DND-41 (cell line): ENCODE data around the gene RNF225.
A peak's percentile ranks its signal among the peaks of the same experiment; 100 is the strongest.

Experiments used
- ATAC-seq: fragments of 200-7000 bp; cut with Tn5 transposase; 3 replicates; pipeline ENCODE4 v1.9.1; 2021; ENCODE audit warnings: low read depth; ENCODE audit not compliant: insufficient read depth
- DNase-seq: peaks from one replicate; pipeline ENCODE4 v3.0.0-alpha.2; 2020
- H2AFZ ChIP-seq: 2 replicates; pipeline ENCODE4 v1.6.0; 2012; ENCODE audit warnings: low read depth, low read length
- H3K27ac ChIP-seq: 2 replicates; pipeline ENCODE4 v1.5.1; 2012; ENCODE audit warnings: low read length, inconsistent platforms
- H3K27me3 ChIP-seq: fragments of 200-600 bp; sonication (generic); 2 replicates; pipeline ENCODE4 v1.6.0; 2012; ENCODE audit warnings: low read length, mild to moderate bottlenecking, inconsistent platforms; ENCODE audit not compliant: insufficient read depth, poor library complexity
- H3K36me3 ChIP-seq: 2 replicates; pipeline ENCODE4 v1.5.1; 2012; ENCODE audit warnings: low read length, inconsistent platforms; ENCODE audit not compliant: insufficient read depth
- H3K4me1 ChIP-seq: 2 replicates; pipeline ENCODE4 v1.5.1; 2012; ENCODE audit warnings: mild to moderate bottlenecking, low read length; ENCODE audit not compliant: insufficient read depth
- H3K4me2 ChIP-seq: 2 replicates; pipeline ENCODE4 v1.6.0; 2012; ENCODE audit warnings: mild to moderate bottlenecking, moderate library complexity, low read length, inconsistent platforms; ENCODE audit not compliant: insufficient read depth
- H3K4me3 ChIP-seq, 2 experiments: fragments of 200-600 bp in 1 of 2; shearing (Covaris generic) in 1 of 2; 2 replicates each; pipeline ENCODE4 v1.5.1; 2012 to 2016; ENCODE audit warnings: inconsistent platforms in 2 of 2, low read length in 2 of 2, mild to moderate bottlenecking in 2 of 2, low read depth in 1 of 2, moderate library complexity in 1 of 2
- H3K79me2 ChIP-seq: 2 replicates; pipeline ENCODE4 v1.6.0; 2012; ENCODE audit warnings: low read length, inconsistent platforms; ENCODE audit not compliant: insufficient read depth
- H3K9ac ChIP-seq: 2 replicates; pipeline ENCODE4 v1.6.0; 2012; ENCODE audit warnings: low read depth, mild to moderate bottlenecking, inconsistent platforms, low read length, moderate library complexity
- H3K9me3 ChIP-seq: 2 replicates; pipeline ENCODE4 v1.5.1; 2012; ENCODE audit warnings: low read length, moderate library complexity, mild to moderate bottlenecking, inconsistent platforms; ENCODE audit not compliant: insufficient read depth, severe bottlenecking
- H4K20me1 ChIP-seq: 2 replicates; pipeline ENCODE4 v1.6.0; 2012; ENCODE audit warnings: low read length; ENCODE audit not compliant: insufficient read depth
- CTCF ChIP-seq: IDR thresholded peaks from 2 replicates; pipeline ENCODE4 v1.5.1; 2012; ENCODE audit warnings: borderline replicate concordance, low read length, moderate library complexity, mild to moderate bottlenecking; ENCODE audit not compliant: poor library complexity, severe bottlenecking; ENCODE audit errors: extremely low read depth
- EZH2 ChIP-seq: IDR thresholded peaks from 3 replicates; pipeline ENCODE4 v1.6.1; 2012; ENCODE audit warnings: borderline replicate concordance, low read depth, mild to moderate bottlenecking, moderate library complexity, low read length, inconsistent platforms; ENCODE audit not compliant: severe bottlenecking

Gene RNF225

GRCh38 chr19:58380662-58381459, 14.6 kb upstream of the RNF225 start, which contains the start of gene ZNF837:
Gene ZNF837, minus strand, starts transcription at chr19:58381030. Its CDS starts 11,698 bp downstream, at chr19:58369332.
- peak within 1 kb of the TSS; percentile 93 for H3K27ac ChIP-seq
- ATAC-seq (peak; percentile 84), DNase-seq (peak; percentile 100)
- peak within 1 kb of the TSS; percentile 91 for H2AFZ ChIP-seq
- H3K9me3 ChIP-seq, result no peaks in the 10 kb centered on the region
- H3K79me2 ChIP-seq, result peaks cover 33% of the 10 kb centered on the region
- H3K9ac ChIP-seq, result peak within 1 kb of the TSS; percentile 91
- H3K27me3 ChIP-seq, result no peaks in the 10 kb centered on the region
- H3K36me3 ChIP-seq, result no peaks in the 10 kb centered on the region; the same call in 1 of the 2 replicates
- H3K4me2 ChIP-seq, result peak within 1 kb of the TSS; percentile 96
- H4K20me1 ChIP-seq, result peaks cover 4% of the 10 kb centered on the region; the same call in 1 of the 2 replicates
- TF ChIP-seq CTCF (no peak), EZH2 (no peak)
- peaks cover 34% of the 10 kb centered on the region for H3K4me1 ChIP-seq
- peak within 1 kb of the TSS; percentile 75 to 79 for H3K4me3 ChIP-seq

- peaks cover 39% of the 10 kb centered on the region for H3K4me1 ChIP-seq
- H3K27ac ChIP-seq, result peak overlapping the region; percentile 67
Measured at GRCh38 chr19:58381460-58382212, 13.8 kb upstream of the RNF225 start.

GRCh38 chr19:58382997-58383603, 12.4 kb upstream of the RNF225 start:
- H3K27me3 ChIP-seq, result no peaks in the 10 kb centered on the region
- no peak for ATAC-seq
- H4K20me1 ChIP-seq, result peaks cover 12% of the 10 kb centered on the region
- H3K79me2 ChIP-seq, result peaks cover 52% of the 10 kb centered on the region
- peaks cover 45% of the 10 kb centered on the region for H3K4me1 ChIP-seq
- 0 out of 2 replicates have a peak overlapping the region, but pooled peaks have one; percentile 4 for H3K9ac ChIP-seq
- peaks cover 7% of the 10 kb centered on the region for H3K36me3 ChIP-seq
- no peak overlapping the region for H3K4me2 ChIP-seq
- no peaks in the 10 kb centered on the region for H3K9me3 ChIP-seq
- no peak overlapping the region for H3K4me3 ChIP-seq
- DNase-seq, result no peak
- TF ChIP-seq EZH2 (no peak), CTCF (no peak)
- H2AFZ ChIP-seq, result no peak overlapping the region
- no peak overlapping the region for H3K27ac ChIP-seq

More at GRCh38 chr19:58381460-58382212, 13.8 kb upstream of the RNF225 start:
- H3K79me2 ChIP-seq, result peaks cover 41% of the 10 kb centered on the region
- peak overlapping the region; percentile 44; the same call in 1 of the 2 replicates for H2AFZ ChIP-seq
- H3K36me3 ChIP-seq, result no peaks in the 10 kb centered on the region; the same call in 1 of the 2 replicates
- DNase-seq, result no peak
- no peak for ATAC-seq
- TF ChIP-seq EZH2 (no peak), CTCF (no peak)
- no peaks in the 10 kb centered on the region for H3K27me3 ChIP-seq
- H3K4me3 ChIP-seq, result peak overlapping the region; percentile 33 to 75; a peak in 3 of 4 replicates
- H3K4me2 ChIP-seq, result peak overlapping the region; percentile 96
- peak overlapping the region; percentile 57 for H3K9ac ChIP-seq
- no peaks in the 10 kb centered on the region for H3K9me3 ChIP-seq
- peaks cover 4% of the 10 kb centered on the region; the same call in 1 of the 2 replicates for H4K20me1 ChIP-seq
